Measurements from ENCODE around the gene SH3RF3. TPM values are rescaled to one million over a fixed set of nuclear protein-coding genes. Genes with fewer than 3 reads are reported as not detected.

The SH3RF3 gene
- total RNA-seq, 2 donors from 2014 or later, result 1.0 to 1.7 TPM

DNA sequence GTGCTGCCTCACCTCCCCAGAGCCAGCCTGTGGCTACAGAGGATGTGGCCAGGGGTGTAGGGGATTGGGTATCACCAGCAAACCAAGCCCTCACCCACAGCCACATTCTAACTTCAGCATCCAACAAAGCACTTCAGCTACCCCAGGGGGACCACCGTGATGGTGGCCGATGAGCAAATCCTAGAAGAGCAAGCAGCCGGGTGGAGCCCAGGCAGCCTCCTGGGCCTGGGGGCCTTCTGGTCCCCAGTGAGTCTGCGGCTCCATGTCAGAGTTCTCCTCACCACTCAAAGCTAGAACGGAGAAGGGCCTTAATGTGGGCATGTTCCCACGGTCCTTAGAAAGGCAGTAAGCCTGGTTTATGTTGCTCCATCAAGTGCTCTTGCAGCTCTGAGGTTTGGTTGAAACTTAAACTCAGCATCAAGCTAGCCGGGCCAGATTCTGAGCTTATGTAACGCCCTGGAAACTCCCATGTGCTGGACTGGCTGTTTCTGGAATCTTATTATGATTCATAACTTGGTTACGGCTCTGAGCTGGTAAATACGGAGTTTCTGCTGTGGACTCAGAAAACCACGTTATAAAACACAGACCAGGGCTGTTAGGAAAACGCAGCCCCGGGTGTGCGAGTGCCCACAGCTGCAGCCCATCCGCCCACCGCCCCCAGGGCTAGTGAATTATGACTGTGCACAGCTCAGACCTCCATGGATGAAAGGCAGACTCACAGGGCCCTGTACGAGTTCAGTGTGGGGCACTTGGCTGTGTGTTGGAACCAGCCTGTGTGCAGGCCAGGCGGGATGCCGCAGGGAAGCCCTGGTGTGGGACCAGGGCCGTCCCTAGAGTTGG lies 385.0 kb downstream of the SH3RF3 start:
- no peaks in the 10 kb centered on the region for H3K9me3 Mint-ChIP-seq
- ATAC-seq (peak; percentile 40 to 74), DNase-seq (ENCODE audit: low spot score in 2 of 2) (peak in 1 of 2 donors; percentile 33)
- H3K27ac Mint-ChIP-seq, result no peak overlapping the region
- H3K36me3 Mint-ChIP-seq, result no peaks in the 10 kb centered on the region

DNA sequence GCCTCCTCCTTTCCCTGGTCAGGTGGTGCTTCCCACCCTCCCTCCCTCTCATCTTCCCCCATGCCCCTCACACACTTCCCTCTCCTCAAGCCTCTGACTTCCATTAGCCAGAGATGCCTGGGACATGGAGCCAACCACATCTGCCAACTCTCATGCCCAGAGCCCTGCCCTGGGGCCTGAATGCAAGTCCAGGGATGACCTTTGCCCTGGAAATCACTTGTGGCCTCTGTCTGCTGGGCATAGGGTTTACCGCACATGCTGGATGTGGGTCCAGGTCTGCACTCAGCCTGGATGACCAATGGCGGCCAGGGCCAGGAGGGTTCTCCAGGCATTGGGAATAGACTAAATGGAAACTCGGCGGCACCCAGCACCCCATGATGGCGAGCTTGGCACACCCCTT lies 385.9 kb downstream of the SH3RF3 start:
- Mint-ChIP-seq H3K9me3 (no peaks in the 10 kb centered on the region), H3K36me3 (no peaks in the 10 kb centered on the region)
- ATAC-seq, result no peak

DNA sequence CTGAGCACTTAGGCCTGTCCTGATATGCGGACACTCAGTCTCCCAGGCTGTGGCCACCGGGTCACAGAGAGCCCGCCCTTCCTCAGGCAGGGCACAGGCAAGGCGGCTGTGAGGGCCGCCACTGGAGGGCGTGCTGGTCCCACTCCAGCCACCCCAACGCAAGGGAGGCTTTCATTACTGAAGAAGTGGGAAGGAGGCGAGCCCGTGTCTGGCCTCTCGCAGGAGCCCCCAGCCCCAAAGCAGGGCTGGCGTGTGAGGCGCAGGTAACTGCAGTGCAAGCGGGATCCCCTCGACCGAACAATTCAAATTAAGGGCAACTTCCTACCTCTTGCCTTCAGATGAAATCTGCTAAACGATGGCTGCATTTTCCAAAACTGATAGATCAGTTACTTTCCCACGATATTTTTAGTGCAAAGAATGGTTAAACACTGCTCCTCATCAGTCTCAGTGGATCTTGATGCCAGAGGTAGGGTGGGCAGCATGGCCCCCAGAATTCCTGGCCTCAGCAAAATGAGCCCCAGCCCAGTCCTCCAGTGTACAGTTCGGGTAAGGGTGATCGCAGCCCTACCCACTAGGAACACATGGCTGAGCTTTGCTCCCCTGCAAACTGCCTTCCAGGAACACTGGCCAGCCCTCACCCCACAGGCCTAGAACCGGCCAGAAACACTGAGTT lies 387.6 kb downstream of the SH3RF3 start:
- Mint-ChIP-seq H3K36me3 (no peaks in the 10 kb centered on the region), H3K27ac (no peak overlapping the region), H3K9me3 (no peaks in the 10 kb centered on the region)
- peak in 1 of 2 donors; percentile 39 for ATAC-seq
- peak in 1 of 2 donors; percentile 29 for DNase-seq (ENCODE audit: low spot score in 2 of 2)

More for the DNA sequence above, 385.9 kb downstream of the SH3RF3 start:
- DNase-seq (ENCODE audit: low spot score in 2 of 2), result no peak
- no peak overlapping the region for H3K27ac Mint-ChIP-seq

DNA sequence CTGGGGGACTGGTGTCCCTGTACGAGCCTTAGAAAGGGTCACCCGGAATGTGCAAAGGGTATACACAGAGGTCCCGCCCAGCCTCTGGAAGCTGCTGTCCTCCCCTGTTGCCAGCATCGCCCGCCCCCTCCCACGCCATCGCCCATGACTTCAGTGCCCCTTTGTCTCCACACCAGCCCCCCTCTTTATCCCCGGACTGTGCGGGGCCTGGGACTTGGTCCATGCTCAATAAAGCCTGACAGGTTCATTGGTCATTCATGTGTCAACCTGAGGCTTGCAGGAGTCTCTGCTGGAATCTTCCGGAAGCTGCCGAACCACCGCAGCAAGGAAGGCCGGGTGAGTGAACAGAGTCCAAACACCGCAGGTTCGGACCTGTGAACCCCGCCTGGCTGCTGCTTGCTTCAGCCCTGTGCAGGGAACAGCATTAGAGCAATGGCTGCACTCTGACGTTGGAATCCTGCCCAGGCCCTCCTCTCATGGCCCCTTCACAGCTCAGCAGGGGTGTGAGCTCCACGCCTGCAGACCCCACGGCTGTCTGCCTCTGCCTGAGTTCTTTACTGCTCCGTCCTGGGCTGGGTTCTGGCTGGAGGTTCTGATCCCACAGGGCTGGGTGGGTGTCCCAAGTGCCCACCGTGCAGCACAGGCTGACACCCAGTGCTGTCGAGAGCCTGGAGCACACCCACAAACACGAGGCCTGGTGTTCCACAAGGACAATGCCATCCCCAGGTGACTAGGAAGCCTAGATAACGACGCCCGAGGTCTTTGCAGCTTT lies 388.3 kb downstream of the SH3RF3 start:
- DNase-seq (ENCODE audit: low spot score in 2 of 2) (no peak), ATAC-seq (no peak)
- Mint-ChIP-seq H3K9me3 (no peaks in the 10 kb centered on the region), H3K27ac (no peak overlapping the region), H3K36me3 (no peaks in the 10 kb centered on the region)

DNA sequence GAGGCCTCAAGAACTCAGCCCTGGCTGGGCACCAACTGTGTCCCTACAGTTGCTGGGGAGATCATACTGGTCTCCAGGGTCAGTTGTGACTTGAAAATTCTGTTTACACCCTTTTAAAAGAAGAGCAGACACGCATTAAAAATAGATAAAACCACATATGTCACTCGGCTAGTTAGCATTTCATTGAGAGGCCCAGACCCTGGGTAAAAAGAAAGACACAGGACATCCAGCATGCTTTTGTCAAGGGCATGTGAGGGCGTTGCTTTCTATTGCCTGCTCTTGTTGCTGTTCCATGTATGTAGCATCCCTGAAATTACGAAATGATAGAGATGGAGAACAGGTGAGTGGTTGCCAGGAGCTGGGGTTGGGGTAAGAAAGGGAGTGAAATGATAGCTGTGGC lies 390.5 kb downstream of the SH3RF3 start:
- no peaks in the 10 kb centered on the region for H3K9me3 Mint-ChIP-seq
- no peak overlapping the region for H3K27ac Mint-ChIP-seq
- no peaks in the 10 kb centered on the region for H3K36me3 Mint-ChIP-seq
- DNase-seq (ENCODE audit: low spot score in 2 of 2) (no peak), ATAC-seq (no peak)

DNA sequence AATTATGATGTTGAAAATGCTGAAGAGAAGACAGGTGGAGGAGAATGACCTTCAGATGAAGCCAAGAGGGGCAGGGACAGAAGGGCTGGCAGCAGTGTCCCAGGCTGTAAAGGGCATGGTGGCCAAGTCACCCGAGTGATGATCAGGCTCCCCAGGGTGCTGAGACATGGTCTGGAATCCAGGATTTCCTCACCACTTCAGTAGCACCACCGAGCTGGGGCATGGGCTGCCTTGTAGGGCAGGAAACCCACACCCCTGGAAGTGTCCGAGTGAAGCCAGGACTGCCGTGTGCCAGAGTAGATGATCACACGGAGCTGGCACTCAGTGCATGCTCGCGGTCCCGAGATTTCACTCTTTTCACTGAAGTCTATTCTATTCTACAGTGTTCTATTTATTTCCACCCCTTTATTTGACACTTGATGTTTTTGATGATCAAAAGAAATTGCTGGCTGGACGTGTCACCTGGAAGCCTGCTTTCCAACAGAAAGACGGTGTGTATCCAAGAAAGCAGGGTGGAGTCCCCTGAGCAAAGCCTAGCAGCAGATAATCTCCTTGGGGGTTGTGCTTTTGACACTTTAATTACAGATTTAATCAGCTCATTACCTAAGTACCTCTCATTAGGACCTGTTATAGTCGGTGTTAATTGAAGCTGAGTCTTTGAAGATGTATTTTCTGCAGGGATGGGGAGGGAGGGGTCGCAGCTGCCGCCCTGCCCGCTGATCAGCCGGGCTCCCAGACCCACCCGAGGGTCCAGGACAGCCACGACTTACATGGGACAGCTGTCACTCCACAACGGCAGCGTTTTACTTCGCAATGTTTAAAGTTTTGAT lies 392.4 kb downstream of the SH3RF3 start:
- Mint-ChIP-seq H3K36me3 (no peaks in the 10 kb centered on the region), H3K9me3 (no peaks in the 10 kb centered on the region), H3K27ac (no peak overlapping the region)
- ATAC-seq (no peak), DNase-seq (ENCODE audit: low spot score in 2 of 2) (no peak)

DNA sequence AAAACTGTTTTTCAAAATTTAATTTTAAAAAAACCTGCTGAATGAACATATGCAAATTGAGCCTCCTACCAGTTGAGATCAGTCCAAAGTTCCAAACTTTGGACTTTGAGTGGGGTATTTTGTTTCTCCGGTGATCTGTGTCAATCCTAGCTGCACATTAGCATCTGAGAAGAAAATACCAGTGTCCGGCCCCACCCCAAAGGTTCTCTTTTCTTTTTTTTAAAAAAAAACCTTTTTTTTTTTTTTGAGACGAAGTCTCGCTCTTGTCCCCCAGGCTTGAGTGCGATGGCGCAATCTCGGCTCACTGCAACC lies 393.0 kb downstream of the SH3RF3 start:
- Mint-ChIP-seq H3K36me3 (no peaks in the 10 kb centered on the region), H3K27ac (no peak overlapping the region), H3K9me3 (no peaks in the 10 kb centered on the region)
- ATAC-seq, result no peak
- no peak for DNase-seq (ENCODE audit: low spot score in 2 of 2)

DNA sequence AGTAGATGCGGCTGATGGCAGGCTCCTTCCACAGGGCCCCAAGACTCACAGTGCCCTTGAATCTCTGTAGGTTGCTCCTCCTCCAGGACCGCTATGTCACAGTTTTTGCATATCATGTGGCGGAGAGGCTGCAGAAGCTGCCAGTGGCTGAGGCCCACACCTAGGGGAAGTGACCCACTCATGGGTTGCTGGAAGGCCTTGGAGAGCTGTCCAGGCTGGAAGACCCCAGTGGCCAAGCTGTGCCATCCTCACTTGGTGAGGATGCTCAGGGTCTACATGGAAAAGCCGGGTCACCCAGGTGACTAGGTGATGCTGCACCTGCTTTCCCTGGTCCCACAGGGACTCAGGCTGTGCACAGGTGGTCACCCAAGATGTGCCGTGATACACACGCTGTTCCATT lies 394.1 kb downstream of the SH3RF3 start:
- DNase-seq (ENCODE audit: low spot score in 2 of 2) (no peak), ATAC-seq (no peak)
- no peaks in the 10 kb centered on the region for H3K36me3 Mint-ChIP-seq
- no peak overlapping the region for H3K27ac Mint-ChIP-seq
- no peaks in the 10 kb centered on the region for H3K9me3 Mint-ChIP-seq

DNA sequence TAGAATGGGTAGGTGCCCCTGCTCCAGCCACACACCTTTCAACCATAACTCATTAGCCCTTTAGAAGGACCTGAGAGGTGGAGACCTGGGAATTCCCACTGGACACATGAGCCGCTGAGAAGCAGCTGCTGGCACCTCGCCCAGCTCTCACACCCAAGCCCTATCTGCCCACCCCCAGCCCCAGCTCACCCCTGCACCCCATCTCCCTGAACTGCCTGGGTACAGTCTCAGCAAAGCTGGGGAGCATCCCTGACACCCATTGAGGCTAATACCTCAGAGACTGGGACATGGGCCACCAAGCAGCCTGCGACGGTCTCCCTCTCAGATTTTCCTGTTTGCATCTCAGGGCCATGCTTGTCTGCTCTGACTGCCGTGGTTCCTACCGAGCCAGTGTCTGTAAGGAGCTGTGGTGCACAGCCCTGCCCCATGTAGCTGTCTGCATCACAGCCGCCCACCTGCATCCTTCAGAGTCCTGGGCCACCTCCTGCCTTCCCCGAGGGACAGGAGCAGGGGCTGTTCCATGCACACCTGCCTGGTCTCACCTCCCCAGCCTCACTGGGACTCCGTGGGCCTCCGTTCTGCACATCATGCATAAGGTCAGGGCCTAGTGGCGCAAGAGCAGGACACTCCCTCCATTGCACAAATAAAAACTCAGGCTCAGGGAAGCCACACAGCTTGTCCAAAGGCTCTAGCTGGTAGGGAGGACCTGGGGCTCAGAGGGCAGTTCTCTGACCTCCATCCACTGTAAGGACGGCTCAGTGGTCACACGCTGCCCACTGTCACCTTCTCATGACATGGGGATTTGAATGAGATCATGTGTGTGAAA lies 394.7 kb downstream of the SH3RF3 start:
- H3K27ac Mint-ChIP-seq, result no peak overlapping the region
- no peaks in the 10 kb centered on the region for H3K36me3 Mint-ChIP-seq
- ATAC-seq, result no peak
- no peaks in the 10 kb centered on the region for H3K9me3 Mint-ChIP-seq
- DNase-seq (ENCODE audit: low spot score in 2 of 2), result no peak

DNA sequence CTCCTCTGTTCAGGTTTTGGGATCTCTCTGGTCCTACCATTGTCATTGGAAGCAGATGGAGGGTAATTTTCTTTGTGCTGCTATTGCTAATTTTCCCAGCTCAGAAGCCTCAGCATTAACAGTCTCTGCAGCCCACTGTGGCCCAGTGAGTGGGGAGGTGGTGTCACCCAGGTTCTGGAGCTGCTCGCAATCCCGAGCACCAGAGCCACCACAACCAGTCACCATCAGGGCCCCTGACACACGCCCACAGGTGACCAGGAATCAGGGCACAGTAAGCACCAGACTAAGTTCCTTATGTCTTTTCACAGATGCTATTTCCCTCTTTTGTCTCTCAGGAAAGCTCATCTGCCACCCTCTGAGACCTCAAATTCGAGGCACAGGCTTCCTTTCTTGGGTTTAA lies 396.8 kb downstream of the SH3RF3 start:
- ATAC-seq (no peak), DNase-seq (ENCODE audit: low spot score in 2 of 2) (no peak)
- no peaks in the 10 kb centered on the region for H3K9me3 Mint-ChIP-seq
- no peak overlapping the region for H3K27ac Mint-ChIP-seq
- H3K36me3 Mint-ChIP-seq, result no peaks in the 10 kb centered on the region

DNA sequence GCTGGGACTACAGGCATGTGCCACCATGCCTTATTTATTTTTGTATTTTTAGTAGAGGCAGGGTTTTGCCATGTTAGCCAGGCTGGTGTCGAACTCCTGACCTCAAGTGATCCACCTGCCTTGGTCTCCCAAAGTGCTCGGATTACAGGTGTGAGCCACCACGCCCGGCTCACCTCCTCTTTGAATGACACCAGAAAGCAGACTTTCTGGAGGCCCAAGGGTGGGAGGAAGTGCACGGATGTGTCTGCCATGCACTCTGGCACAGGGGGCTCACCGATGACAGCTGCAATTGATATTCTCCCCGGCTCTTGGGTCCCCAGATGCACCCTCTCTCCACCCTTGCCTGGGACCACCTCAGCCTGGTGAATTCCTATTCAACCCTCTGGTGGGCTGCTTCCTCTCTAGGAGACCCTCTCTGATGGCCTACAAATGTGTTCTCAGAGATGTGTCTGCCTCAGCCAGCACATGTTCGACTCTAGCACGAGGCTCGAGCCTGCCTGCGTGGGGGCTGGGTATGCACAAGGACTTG lies 397.5 kb downstream of the SH3RF3 start:
- no peak for ATAC-seq
- Mint-ChIP-seq H3K36me3 (no peaks in the 10 kb centered on the region), H3K9me3 (no peaks in the 10 kb centered on the region), H3K27ac (no peak overlapping the region)
- DNase-seq (ENCODE audit: low spot score in 2 of 2), result peak in 1 of 2 donors; percentile 46

DNA sequence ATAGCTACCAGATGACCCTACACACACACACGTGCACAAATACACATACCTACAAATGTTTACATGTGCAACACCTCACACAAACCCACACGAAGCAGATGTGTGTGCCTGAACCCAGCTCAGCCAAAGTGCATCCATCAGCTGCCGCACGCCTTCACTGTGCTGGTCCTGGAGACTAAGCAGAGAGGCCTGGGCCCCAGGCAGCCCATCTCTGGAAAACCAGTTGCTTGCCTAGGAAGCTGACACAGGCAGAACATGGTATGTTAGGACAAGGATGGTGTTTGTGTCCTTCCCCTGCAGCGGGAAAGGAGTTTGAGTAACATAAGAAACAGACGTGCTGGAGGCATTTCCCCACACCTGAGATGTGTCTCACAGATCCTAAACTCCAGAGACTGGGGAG lies 398.1 kb downstream of the SH3RF3 start:
- peak in 1 of 2 donors; percentile 37 for DNase-seq (ENCODE audit: low spot score in 2 of 2)
- Mint-ChIP-seq H3K27ac (no peak overlapping the region), H3K9me3 (no peaks in the 10 kb centered on the region), H3K36me3 (no peaks in the 10 kb centered on the region)
- no peak for ATAC-seq

DNA sequence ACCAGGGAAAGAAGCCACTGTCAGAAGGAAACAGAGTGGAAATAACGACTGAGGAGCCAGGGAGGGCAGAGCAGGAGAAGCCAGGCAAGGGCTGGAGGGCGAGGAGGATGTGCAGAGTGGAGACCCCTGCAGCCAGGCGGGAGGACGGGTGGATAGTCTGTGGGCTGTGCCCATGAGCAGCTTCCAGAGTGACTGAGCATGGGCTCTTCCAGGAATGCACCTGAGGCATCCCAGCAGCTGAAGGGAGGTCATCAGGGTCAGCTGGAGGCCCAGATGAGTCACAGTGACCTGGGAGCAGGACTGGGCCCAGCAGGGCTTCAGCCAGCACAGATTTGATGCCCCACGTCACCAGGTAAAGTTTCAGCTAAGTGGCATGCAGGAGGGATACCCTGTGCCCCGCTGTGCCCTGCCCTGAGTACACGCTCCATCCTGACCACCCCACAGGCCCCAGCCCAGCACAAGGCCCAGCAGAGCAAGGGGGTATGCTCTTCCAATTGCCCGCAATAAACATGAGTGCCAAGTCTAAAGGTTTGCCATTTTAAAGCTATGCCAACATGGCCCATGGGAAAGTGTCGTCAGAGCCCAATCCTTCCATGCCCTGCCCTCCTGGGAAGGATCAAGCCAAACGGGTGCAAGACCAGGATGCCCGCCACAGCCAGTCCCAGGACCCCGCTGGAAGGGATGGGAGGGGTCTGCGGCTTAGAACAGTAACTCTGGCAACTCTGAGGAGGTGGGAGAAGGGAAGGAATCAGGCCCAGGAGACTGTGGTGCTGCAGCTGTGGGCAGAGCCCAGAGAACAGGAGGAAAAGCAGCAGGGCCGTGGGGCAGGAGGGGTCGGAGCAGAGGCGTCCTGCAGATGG lies 399.1 kb downstream of the SH3RF3 start:
- Mint-ChIP-seq H3K27ac (no peak overlapping the region), H3K36me3 (no peaks in the 10 kb centered on the region), H3K9me3 (no peaks in the 10 kb centered on the region)
- DNase-seq (ENCODE audit: low spot score in 2 of 2) (peak in 1 of 2 donors; percentile 52), ATAC-seq (no peak)

DNA sequence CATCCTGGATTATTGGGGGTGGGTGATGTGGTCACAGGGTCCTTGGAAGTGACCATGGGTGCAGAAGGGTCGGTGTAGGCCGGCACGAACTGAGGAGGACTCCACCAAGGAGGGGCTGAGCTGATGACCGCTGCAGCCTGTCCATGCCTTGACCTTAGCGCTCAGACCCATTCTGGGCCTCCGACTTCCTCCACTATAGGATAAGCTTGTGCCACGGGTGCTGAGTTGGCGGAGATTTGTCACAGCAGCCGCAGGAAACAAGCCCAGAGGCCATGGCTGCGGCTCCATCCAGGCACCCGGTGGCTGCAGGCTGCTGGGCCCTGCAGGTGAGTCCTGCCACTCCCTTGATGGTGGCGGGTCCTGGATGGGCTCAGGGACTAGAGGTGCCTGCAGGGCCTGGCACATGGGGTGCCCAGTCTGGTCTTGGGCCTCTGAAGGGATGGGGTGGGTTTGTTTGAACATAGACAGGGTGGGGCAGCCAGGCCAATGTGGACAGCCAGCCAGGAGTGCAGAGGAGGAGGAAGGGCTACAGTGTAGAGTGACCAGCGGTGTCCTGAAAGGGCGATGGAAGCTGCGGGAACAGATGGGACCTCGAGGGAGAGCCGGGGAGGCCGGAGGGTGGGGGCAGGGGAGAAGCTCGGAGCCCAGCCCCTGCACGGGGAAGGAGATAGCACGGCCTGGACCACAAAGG lies 400.0 kb downstream of the SH3RF3 start:
- no peak for ATAC-seq
- Mint-ChIP-seq H3K36me3 (no peaks in the 10 kb centered on the region), H3K9me3 (no peaks in the 10 kb centered on the region), H3K27ac (no peak overlapping the region)
- DNase-seq (ENCODE audit: low spot score in 2 of 2), result peak in 1 of 2 donors; percentile 33
